ENCODE results near the gene OSR1. TPM values are rescaled to one million over a fixed set of nuclear protein-coding genes. Genes with fewer than 3 reads are reported as not detected.

The OSR1 gene
- total RNA-seq, 1 experiment from 2014 or later, result 4.4 TPM

DNA sequence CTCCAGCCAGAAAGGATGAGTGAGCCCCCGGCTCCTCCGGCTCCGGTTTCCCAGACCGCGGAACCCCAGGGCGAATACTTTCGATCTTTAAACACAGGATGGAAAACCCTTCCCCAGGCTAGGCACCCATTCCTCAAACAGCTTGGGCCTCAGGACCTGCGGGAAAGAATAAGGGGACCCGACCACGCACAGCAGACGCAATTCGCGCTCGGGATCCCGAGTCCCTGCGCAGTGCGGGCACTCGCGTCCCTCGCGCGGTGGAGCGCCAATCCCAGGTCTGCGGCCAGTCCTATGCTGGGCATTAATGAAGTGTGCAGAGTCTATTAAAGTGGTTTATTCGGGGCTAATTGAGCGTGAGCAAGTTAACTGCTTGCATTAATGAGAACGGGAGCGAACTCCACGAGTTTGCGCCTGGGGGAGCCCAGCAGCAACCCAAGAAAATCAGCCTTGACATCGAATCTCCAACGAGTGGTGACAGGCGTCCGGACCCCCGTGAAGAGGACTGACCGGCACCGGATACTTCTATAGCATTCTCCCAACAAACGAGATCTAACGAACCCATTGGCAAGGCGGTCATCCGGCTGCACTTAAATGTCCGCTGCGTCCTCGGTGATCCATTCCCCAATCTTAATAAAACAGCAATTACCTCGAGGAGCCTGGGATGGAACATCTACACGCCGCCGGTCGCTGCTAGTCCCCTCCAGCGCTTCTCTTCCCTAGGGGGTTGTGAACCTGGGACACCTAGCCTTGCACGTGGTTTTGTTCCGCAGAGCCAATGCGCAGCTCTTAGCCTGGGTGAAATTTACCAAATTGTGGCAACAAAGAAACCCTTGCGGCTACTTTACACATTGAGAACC is 1.6 kb downstream of the OSR1 start:
- no peak for TF ChIP-seq SIN3A (IDR thresholded peaks at IDR 0.05; ENCODE audit: borderline replicate concordance, insufficient read depth, low read depth, low read length)
- TF ChIP-seq REST (IDR thresholded peaks at IDR 0.05; ENCODE audit: insufficient read depth in 1 of 2, low read depth in 2 of 2, low read length in 1 of 2), result no peak
- no peak for TF ChIP-seq POLR2AphosphoS5 (IDR thresholded peaks at IDR 0.05; ENCODE audit: low read depth, low read length)
- no peak for TF ChIP-seq TCF7L2 (IDR thresholded peaks at IDR 0.05; ENCODE audit: low read depth, low read length)
- no peak for TF ChIP-seq CTCF (IDR thresholded peaks at IDR 0.05)
- POLR2A ChIA-PET, result no interaction called here
- Histone ChIP-seq H3K4me3 (ENCODE audit: low read depth in 2 of 2, low read length in 2 of 2) (peak overlapping the region; percentile 66 to 79), H3K27ac (ENCODE audit: low read length) (no peak overlapping the region), H3K9me3 (ENCODE audit: control insufficient read depth, insufficient read depth, low read depth, low read length) (no peaks in the 10 kb centered on the region), H3K27me3 (ENCODE audit: control insufficient read depth, insufficient read depth, low read length) (peaks cover 10% of the 10 kb centered on the region), H3K4me1 (ENCODE audit: control insufficient read depth, insufficient read depth, low read length) (peaks cover 6% of the 10 kb centered on the region; the same call in 1 of the 2 replicates), H3K36me3 (ENCODE audit: control insufficient read depth, insufficient read depth, low read length) (no peaks in the 10 kb centered on the region)
- DNase-seq (ENCODE audit: low read depth, low spot score) (no peak), ATAC-seq (no peak)
- no TSS peak for BruUV-seq (replicated peaks)
- in situ Hi-C loops (cut with HindIII; ENCODE audit: low pct_unique_long_range_greater_than_20kb, low sequenced_read_pairs), result no loop called here
- CTCF ChIA-PET, result no interaction called here
- intact Hi-C loops (cut with micrococcal nuclease; ENCODE audit: unreplicated experiment), result loop anchor here (5.0 kb wide), 1 partner anchor 506 kb away; no protein-coding TSS in a partner anchor

GRCh38 chr2:19355931-19356544 is 2.4 kb downstream of the OSR1 start:
- BruUV-seq (replicated peaks), result no TSS peak
- Histone ChIP-seq H3K36me3 (ENCODE audit: control insufficient read depth, insufficient read depth, low read length) (no peaks in the 10 kb centered on the region), H3K27me3 (ENCODE audit: control insufficient read depth, insufficient read depth, low read length) (peaks cover 10% of the 10 kb centered on the region), H3K27ac (ENCODE audit: low read length) (no peak overlapping the region), H3K9me3 (ENCODE audit: control insufficient read depth, insufficient read depth, low read depth, low read length) (no peaks in the 10 kb centered on the region), H3K4me3 (ENCODE audit: low read depth in 2 of 2, low read length in 2 of 2) (peak overlapping the region in 1 of 2 experiments; percentile 66; a peak in 1 of 4 replicates), H3K4me1 (ENCODE audit: control insufficient read depth, insufficient read depth, low read length) (peaks cover 5% of the 10 kb centered on the region; the same call in 1 of the 2 replicates)
- ChIA-PET POLR2A (no interaction called here), CTCF (interaction anchor here (0.6 kb wide), 1 partner anchor 10 kb away, joined by 3 read pairs; no protein-coding TSS in a partner anchor)
- in situ Hi-C loops (cut with HindIII; ENCODE audit: low pct_unique_long_range_greater_than_20kb, low sequenced_read_pairs), result no loop called here
- intact Hi-C loops (cut with micrococcal nuclease; ENCODE audit: unreplicated experiment), result loop anchor here (5.0 kb wide), 1 partner anchor 506 kb away; no protein-coding TSS in a partner anchor
- DNase-seq (ENCODE audit: low read depth, low spot score) (no peak), ATAC-seq (no peak)
- no peak for TF ChIP-seq CTCF (IDR thresholded peaks at IDR 0.05)
- TF ChIP-seq SIN3A (IDR thresholded peaks at IDR 0.05; ENCODE audit: borderline replicate concordance, insufficient read depth, low read depth, low read length), result no peak
- no peak for TF ChIP-seq POLR2AphosphoS5 (IDR thresholded peaks at IDR 0.05; ENCODE audit: low read depth, low read length)
- no peak for TF ChIP-seq TCF7L2 (IDR thresholded peaks at IDR 0.05; ENCODE audit: low read depth, low read length)
- TF ChIP-seq REST (IDR thresholded peaks at IDR 0.05; ENCODE audit: insufficient read depth in 1 of 2, low read depth in 2 of 2, low read length in 1 of 2), result no peak
